Subcutaneous abdominal adipose tissue (tissue), 5 donors: Measurements from ENCODE around the gene CRELD1.

Source experiments
- H3K27ac ChIP-seq: one replicate; pipeline ENCODE4 v1.7.0; 2013; ENCODE audit warnings: low read depth, mild to moderate bottlenecking, inconsistent platforms, low read length, moderate library complexity
- H3K27me3 ChIP-seq, 5 donors: one replicate each; pipeline ENCODE4 v1.7.0; 2013; ENCODE audit warnings: low read length in 5 of 5, inconsistent platforms in 1 of 5; ENCODE audit not compliant: control insufficient read depth in 5 of 5, insufficient read depth in 4 of 5
- H3K36me3 ChIP-seq, 5 donors: one replicate each; pipeline ENCODE4 v1.7.0; 2013; ENCODE audit warnings: low read length in 5 of 5; ENCODE audit not compliant: control insufficient read depth in 5 of 5, insufficient read depth in 5 of 5
- H3K4me1 ChIP-seq, 5 donors: one replicate each; pipeline ENCODE4 v1.7.0; 2013; ENCODE audit warnings: low read length in 5 of 5, mild to moderate bottlenecking in 3 of 5, moderate library complexity in 1 of 5; ENCODE audit not compliant: control insufficient read depth in 5 of 5, insufficient read depth in 5 of 5
- H3K4me3 ChIP-seq, 5 donors: one replicate each; pipeline ENCODE4 v1.7.0; 2013; ENCODE audit warnings: low read length in 5 of 5, low read depth in 1 of 5
- H3K9ac ChIP-seq, 5 donors: one replicate each; pipeline ENCODE4 v1.7.0; 2013; ENCODE audit warnings: low read length in 5 of 5, mild to moderate bottlenecking in 4 of 5, moderate library complexity in 3 of 5
- H3K9me3 ChIP-seq, 5 donors: one replicate each; pipeline ENCODE4 v1.7.0; 2013; ENCODE audit warnings: low read length in 5 of 5; ENCODE audit not compliant: control insufficient read depth in 5 of 5
- donor health status: healthy.
- donor health status: healthy.
- donor health status: healthy.
- donor health status: healthy.
- donor health status: healthy.

CRELD1 gene

GRCh38 chr3:9915254-9916141, 18.1 kb upstream of the CRELD1 start:
- H3K4me1 ChIP-seq: peaks cover 12 to 48% (median 43%) of the 10 kb centered on the region in 5 donors
- no peaks in the 10 kb centered on the region for H3K9me3 ChIP-seq
- H3K36me3 ChIP-seq: peaks cover 0 to 25% (median 7%) of the 10 kb centered on the region in 5 donors
- H3K27me3 ChIP-seq: no peaks in the 10 kb centered on the region
- peak overlapping the region; percentile 63 to 76 (median 69) for H3K4me3 ChIP-seq
- peak overlapping the region; percentile 95 for H3K27ac ChIP-seq
- H3K9ac ChIP-seq: peak overlapping the region; percentile 48 to 73 (median 62)

- Histone ChIP-seq H3K36me3 (peaks cover 0 to 19% (median 5%) of the 10 kb centered on the region in 5 donors), H3K4me3 (peak overlapping the region; percentile 67 to 82 (median 76)), H3K27ac (peak overlapping the region; percentile 95), H3K9me3 (no peaks in the 10 kb centered on the region), H3K27me3 (no peaks in the 10 kb centered on the region), H3K9ac (peak overlapping the region; percentile 51 to 85 (median 71)), H3K4me1 (peaks cover 12 to 48% (median 43%) of the 10 kb centered on the region in 5 donors)
Measured at GRCh38 chr3:9916346-9916733, 17.3 kb upstream of the CRELD1 start.

- peaks cover 12 to 48% (median 43%) of the 10 kb centered on the region in 5 donors for H3K4me1 ChIP-seq
- peak within 1 kb of the TSS; percentile 66 to 85 (median 81) for H3K9ac ChIP-seq
- H3K27ac ChIP-seq: peak within 1 kb of the TSS; percentile 95
- H3K27me3 ChIP-seq: no peaks in the 10 kb centered on the region
- peaks cover 0 to 15% (median 5%) of the 10 kb centered on the region in 5 donors for H3K36me3 ChIP-seq
- H3K4me3 ChIP-seq: peak within 1 kb of the TSS; percentile 67 to 82 (median 76)
- no peaks in the 10 kb centered on the region for H3K9me3 ChIP-seq
Measured at GRCh38 chr3:9916734-9917680, 16.6 kb upstream of the CRELD1 start, which contains the start of gene IL17RC. TSS of gene IL17RC (plus strand) at chr3:9917098. CDS start at chr3:9917316, 218 bp downstream.

DNA sequence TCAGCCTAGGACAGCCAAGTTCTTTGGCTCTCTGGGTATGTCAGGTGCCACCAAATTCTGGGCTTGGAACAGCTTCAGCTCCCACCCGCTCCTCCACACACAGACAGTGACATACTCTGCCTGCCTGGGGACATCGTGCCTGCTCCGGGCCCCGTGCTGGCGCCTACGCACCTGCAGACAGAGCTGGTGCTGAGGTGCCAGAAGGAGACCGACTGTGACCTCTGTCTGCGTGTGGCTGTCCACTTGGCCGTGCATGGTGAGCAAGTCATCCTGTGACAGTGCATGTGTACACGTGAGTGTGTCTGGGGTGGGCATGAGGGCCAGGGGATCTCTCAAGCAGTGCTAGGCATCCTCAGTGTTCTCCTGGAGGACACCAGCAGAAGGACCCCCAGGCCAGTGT, 15.8 kb upstream of the CRELD1 start:
- Histone ChIP-seq H3K36me3 (peaks cover 0 to 10% (median 5%) of the 10 kb centered on the region in 5 donors), H3K9ac (peak overlapping the region in 4 of 5 donors; percentile 62 to 85 (median 81)), H3K27me3 (no peaks in the 10 kb centered on the region), H3K9me3 (no peaks in the 10 kb centered on the region), H3K27ac (peak overlapping the region; percentile 95), H3K4me1 (peaks cover 12 to 48% (median 43%) of the 10 kb centered on the region in 5 donors), H3K4me3 (peak overlapping the region in 2 of 5 donors; percentile 77 to 82)

- peaks cover 12 to 46% (median 43%) of the 10 kb centered on the region in 5 donors for H3K4me1 ChIP-seq
- H3K4me3 ChIP-seq: no peak overlapping the region
- H3K9me3 ChIP-seq: no peaks in the 10 kb centered on the region
- no peaks in the 10 kb centered on the region for H3K27me3 ChIP-seq
- H3K9ac ChIP-seq: peak overlapping the region in 1 of 5 donors; percentile 85
- H3K36me3 ChIP-seq: peaks cover 0 to 11% (median 6%) of the 10 kb centered on the region in 5 donors
- H3K27ac ChIP-seq: no peak overlapping the region
Measured at GRCh38 chr3:9918261-9919038, 15.2 kb upstream of the CRELD1 start.

DNA sequence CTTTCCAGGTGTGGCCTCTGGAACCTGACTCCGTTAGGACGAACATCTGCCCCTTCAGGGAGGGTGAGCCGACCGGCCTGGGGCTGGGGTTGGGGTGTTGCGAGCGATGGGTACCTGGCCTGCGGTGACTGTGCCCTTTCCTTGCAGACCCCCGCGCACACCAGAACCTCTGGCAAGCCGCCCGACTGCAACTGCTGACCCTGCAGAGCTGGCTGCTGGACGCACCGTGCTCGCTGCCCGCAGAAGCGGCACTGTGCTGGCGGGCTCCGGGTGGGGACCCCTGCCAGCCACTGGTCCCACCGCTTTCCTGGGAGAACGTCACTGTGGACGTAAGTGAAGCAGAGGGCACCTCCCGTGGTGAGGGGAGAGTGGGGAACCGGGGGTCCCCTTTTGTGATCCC, 5.5 kb upstream of the CRELD1 start:
- Histone ChIP-seq H3K9me3 (no peaks in the 10 kb centered on the region), H3K4me3 (no peak overlapping the region), H3K27ac (no peak overlapping the region), H3K4me1 (peaks cover 0 to 14% (median 9%) of the 10 kb centered on the region in 5 donors), H3K27me3 (no peaks in the 10 kb centered on the region), H3K36me3 (peaks cover 2 to 43% (median 21%) of the 10 kb centered on the region in 5 donors), H3K9ac (no peak overlapping the region)

DNA sequence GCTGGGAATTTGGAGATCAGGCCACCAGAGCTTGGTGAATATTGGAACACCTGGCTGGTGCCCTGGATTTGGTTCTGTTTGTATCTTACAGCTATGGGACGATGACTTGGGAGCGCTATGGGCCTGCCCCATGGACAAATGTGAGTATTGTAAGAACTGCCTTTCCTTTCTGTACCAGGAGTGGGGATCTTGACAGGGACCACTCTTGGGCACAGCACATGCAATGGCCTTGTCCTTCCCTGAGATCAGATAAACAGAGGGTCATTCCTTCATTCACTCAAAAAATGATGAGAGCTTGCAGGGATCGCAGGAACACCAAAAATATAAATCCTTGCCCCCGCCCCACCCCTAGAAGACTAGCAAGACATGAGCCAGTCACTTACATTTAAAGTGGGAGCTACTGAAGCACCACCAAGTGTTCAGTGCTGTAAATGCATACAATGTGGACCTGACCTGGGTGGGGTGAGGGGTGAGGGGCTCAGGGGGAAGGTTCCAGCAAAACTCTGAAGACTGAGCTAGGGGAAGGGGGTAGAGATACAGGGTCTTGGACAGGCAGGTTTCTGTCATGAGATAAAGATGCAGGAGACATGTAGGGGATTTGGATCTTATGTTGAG, 2.7 kb upstream of the CRELD1 start:
- Histone ChIP-seq H3K4me3 (no peak overlapping the region), H3K27ac (no peak overlapping the region), H3K9ac (no peak overlapping the region), H3K27me3 (no peaks in the 10 kb centered on the region), H3K9me3 (no peaks in the 10 kb centered on the region), H3K4me1 (peaks cover 5 to 32% (median 30%) of the 10 kb centered on the region in 5 donors), H3K36me3 (peaks cover 2 to 29% (median 14%) of the 10 kb centered on the region in 5 donors)

DNA sequence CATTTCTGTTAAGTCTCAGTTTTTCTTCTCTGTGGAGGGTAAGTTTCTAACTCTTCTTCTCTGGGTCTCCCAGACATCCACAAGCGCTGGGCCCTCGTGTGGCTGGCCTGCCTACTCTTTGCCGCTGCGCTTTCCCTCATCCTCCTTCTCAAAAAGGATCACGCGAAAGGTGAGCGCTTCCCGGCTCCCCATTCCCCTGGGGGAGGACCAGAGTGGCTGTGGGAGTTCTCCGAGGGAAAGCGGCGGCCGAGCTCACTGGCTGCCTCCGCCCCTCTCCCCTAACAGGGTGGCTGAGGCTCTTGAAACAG, 1.1 kb upstream of the CRELD1 start:
- no peaks in the 10 kb centered on the region for H3K27me3 ChIP-seq
- peak overlapping the region in 4 of 5 donors; percentile 81 to 92 (median 86) for H3K4me3 ChIP-seq
- peak overlapping the region; percentile 67 to 93 (median 70) for H3K9ac ChIP-seq
- H3K9me3 ChIP-seq: no peaks in the 10 kb centered on the region
- peaks cover 5 to 37% (median 32%) of the 10 kb centered on the region in 5 donors for H3K4me1 ChIP-seq
- H3K36me3 ChIP-seq: peaks cover 5 to 39% (median 15%) of the 10 kb centered on the region in 5 donors
- peak overlapping the region; percentile 89 for H3K27ac ChIP-seq
